GM23338 (cell line): ENCODE results near the gene SLC23A3.

Experiments used
- CTCF ChIP-seq, 2 experiments: fragments of 200-600 bp in 1 of 2; sonication (generic) in 1 of 2; conservative IDR thresholded peaks; 2 replicates each; pipeline versions ENCODE4 v1.5.1 to v1.6.1; 2016 to 2017; ENCODE audit warnings: antibody characterized with exemption in 2 of 2, low read depth in 2 of 2, mild to moderate bottlenecking in 2 of 2, moderate library complexity in 1 of 2
- EZH2 ChIP-seq: fragments of 200-600 bp; sonication (generic); IDR thresholded peaks from one replicate; pipeline ENCODE4 v1.8.0; 2017; ENCODE audit warnings: antibody characterized with exemption, mild to moderate bottlenecking, low read depth; ENCODE audit not compliant: unreplicated experiment
- EZH2phosphoT487 ChIP-seq: fragments of 200-600 bp; sonication (generic); IDR thresholded peaks from one replicate; pipeline ENCODE4 v1.8.1; 2018; ENCODE audit warnings: antibody characterized with exemption; ENCODE audit not compliant: unreplicated experiment
- JUNB ChIP-seq: IDR thresholded peaks from one replicate; pipeline ENCODE4 v1.6.1; 2016; ENCODE audit warnings: antibody characterized with exemption; ENCODE audit not compliant: unreplicated experiment
- POLR2AphosphoS5 ChIP-seq: IDR thresholded peaks from 2 replicates; pipeline ENCODE4 v1.6.1; 2016; ENCODE audit warnings: antibody characterized with exemption, low read depth

- TF ChIP-seq EZH2phosphoT487: no peak
- TF ChIP-seq CTCF (conservative IDR thresholded peaks at IDR 0.05; ENCODE audit: low read depth in 2 of 2): no peak
- TF ChIP-seq POLR2AphosphoS5: no peak
- TF ChIP-seq JUNB: no peak
- TF ChIP-seq EZH2: no peak
These were observed 41.1 kb upstream of the SLC23A3 start for GRCh38 chr2:219210886-219211362.
